AG09309 (cell line): Measurements from ENCODE around the gene ONECUT2.

Experiments used
- DNase-seq: peaks from one replicate; pipeline ENCODE4 v3.0.0-alpha.2; 2010; ENCODE audit warnings: low read depth
- H3K4me3 ChIP-seq: 2 replicates; pipeline ENCODE4 v1.5.1; 2011; ENCODE audit warnings: mild to moderate bottlenecking, low read depth, low read length, moderate library complexity; ENCODE audit not compliant: control insufficient read depth
- TF ChIP-seq, protein P1 (sequence below): IDR thresholded peaks from 2 replicates; pipeline ENCODE4 v1.5.1; 2011; ENCODE audit warnings: mild to moderate bottlenecking, low read depth, low read length, inconsistent platforms; ENCODE audit not compliant: insufficient read depth, control insufficient read depth; ENCODE audit errors: missing control alignments

The ONECUT2 gene

DNA sequence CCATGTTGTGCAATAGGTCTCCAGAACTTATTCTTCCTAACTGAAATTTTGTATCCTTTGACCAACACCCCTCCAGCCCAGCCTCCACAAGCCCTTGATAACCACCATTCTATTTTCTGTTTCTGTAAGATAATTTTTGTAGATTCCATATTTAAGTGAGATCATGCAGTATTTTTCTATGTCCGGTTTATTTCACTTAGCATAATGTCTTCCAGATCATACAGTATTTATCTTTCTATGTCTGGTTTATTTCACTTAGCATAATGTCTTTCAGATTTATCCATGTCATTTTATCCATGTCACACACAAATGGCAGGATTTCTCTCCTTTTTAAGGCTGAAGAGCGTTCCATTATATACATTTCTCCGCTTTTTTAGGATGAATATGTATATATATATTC is 24.4 kb upstream of the ONECUT2 start:
- no peak overlapping the region for H3K4me3 ChIP-seq
- TF ChIP-seq, protein P1, sequence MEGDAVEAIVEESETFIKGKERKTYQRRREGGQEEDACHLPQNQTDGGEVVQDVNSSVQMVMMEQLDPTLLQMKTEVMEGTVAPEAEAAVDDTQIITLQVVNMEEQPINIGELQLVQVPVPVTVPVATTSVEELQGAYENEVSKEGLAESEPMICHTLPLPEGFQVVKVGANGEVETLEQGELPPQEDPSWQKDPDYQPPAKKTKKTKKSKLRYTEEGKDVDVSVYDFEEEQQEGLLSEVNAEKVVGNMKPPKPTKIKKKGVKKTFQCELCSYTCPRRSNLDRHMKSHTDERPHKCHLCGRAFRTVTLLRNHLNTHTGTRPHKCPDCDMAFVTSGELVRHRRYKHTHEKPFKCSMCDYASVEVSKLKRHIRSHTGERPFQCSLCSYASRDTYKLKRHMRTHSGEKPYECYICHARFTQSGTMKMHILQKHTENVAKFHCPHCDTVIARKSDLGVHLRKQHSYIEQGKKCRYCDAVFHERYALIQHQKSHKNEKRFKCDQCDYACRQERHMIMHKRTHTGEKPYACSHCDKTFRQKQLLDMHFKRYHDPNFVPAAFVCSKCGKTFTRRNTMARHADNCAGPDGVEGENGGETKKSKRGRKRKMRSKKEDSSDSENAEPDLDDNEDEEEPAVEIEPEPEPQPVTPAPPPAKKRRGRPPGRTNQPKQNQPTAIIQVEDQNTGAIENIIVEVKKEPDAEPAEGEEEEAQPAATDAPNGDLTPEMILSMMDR, result no peak
- DNase-seq, result no peak

DNA sequence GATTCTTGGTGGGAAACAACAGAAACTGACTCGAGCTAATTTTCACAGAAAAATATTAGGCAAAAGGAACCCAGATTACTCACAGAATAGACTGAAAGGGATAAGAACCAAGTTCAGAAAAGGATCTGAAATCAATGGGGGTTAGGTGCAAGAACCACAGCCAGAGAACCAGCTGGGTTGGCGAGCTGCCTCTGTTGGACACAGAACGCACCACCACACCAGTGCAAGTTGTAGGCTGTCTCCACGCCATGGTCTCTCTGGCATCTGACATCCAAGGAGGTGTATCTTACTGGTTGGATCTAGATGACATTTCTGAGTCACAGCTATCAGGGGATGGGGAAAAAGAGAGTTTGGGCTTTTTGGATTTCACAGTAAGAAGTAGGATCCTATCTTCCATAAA is 18.6 kb upstream of the ONECUT2 start:
- DNase-seq, result no peak
- H3K4me3 ChIP-seq, result no peak overlapping the region
- TF ChIP-seq, protein P1, result no peak

DNA sequence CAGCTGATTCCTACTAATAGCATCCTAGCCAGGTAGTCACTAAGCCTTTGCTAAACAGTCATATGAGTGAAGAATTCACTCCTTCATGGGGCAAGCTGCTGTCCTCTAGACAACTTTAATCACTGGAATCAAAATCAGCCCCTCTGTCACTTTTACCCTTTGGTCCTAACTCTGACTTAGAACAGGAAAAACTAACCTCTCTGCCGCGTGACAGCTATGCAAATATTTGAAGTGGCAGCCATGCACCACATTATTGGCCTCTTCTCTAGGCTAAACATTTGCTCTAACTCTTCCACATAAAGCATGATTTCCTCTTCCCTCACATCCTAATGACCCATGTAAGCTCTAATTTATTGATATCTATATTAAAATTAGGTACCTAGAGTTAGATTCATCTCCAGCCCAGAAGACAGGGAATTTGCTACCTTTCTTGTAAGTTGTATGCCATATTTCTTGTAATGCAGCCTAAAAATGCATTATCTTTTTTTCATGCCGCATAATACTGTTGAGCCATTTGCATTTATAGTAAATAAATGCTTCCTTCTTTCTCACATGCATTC is 12.8 kb upstream of the ONECUT2 start:
- no peak overlapping the region for H3K4me3 ChIP-seq
- DNase-seq, result no peak
- TF ChIP-seq, protein P1, result no peak

DNA sequence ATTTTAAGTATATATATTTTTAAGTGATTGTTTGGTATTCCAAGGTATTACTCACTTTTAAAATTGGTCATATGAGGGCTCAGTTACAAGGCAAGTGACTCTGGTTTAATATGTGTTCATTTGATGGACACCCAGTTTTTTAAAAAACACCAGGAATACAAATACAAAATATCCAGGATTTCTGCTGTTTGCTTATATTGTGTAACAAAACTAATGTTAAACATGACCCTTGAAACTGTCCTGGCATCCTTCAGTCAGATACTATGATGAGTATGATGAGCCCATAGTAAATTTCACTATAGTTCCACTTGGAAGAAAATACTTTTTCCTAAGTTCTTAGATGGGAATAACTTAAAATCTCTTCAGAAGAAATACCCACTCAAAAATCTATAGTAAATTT is 11.4 kb upstream of the ONECUT2 start:
- no peak overlapping the region for H3K4me3 ChIP-seq
- TF ChIP-seq, protein P1, result no peak
- DNase-seq, result no peak

DNA sequence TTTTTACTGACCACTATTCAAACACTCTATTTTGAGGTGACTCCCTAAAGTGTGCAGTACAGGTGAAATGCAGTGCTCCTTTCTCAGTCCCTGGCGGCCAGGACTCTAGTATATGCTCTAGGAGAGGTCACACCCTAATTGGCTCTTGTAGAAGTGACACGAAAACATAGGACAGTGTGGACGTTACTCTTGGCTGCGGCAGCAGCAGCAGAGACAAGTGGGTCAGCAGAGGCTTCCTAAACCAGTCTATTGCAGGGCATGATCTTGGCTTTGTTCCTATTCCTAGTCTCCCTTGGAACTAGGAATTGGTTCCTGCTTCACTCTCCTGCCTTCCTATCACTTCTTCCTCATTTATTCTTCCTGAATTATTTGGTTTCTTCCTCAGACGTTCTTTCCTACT is 10.1 kb upstream of the ONECUT2 start:
- no peak overlapping the region for H3K4me3 ChIP-seq
- no peak for DNase-seq
- TF ChIP-seq, protein P1, result no peak

DNA sequence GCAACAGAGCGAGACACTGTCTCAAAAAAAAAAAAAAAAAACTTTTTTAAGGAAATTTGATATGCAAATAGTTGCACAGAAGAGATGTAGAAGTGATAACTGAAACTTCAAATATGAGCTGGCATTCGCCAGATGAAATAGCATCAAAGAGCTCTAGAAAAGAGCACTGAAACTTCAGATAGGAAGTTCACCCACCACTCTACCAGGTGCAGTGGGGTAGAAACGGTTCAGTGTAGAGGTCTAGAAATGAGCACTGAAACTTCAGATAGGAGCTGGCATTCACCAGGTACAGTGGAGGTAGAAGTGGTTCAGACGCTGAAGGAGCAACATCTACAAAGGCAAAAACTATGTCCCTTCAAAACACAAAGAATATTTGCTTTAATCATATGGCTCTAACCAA is 9.0 kb upstream of the ONECUT2 start:
- TF ChIP-seq, protein P1, result no peak
- no peak for DNase-seq
- no peak overlapping the region for H3K4me3 ChIP-seq
